Stimulated activated naive B cell treated with anti-CD40 and anti-IgM and Interleukin-4, amounts not matched to agents 10 μg/mL and 1 μg/mL and 100 μg/mL, for 72 hours (primary cell): ENCODE measurements around the gene VPS33B.
"Not testable (repeated sequence)": the region's sequence is repeated elsewhere in the genome, so short reads cannot be mapped to it uniquely, and the experiment has no call there.

Experiments used
- ATAC-seq, 2 donors: fragments of 150-1000 bp; cut with Tn5 transposase; replicated peaks; 2 replicates each; pipeline ENCODE4 v1.10.0; 2021; ENCODE audit warnings: moderate library complexity in 1 of 2
- DNase-seq: peaks from one replicate; pipeline ENCODE4 v3.0.0; 2021
- H3K27ac Mint-ChIP-seq: one replicate; pipeline ENCODE4 v1.8.0; 2022; ENCODE audit warnings: mild to moderate bottlenecking, mixed read lengths
- H3K27me3 Mint-ChIP-seq, 2 donors: one replicate each; pipeline ENCODE4 v1.8.0; 2022; ENCODE audit warnings: mixed read lengths in 2 of 2
- H3K36me3 Mint-ChIP-seq, 2 donors: one replicate each; pipeline ENCODE4 v1.8.0; 2022; ENCODE audit warnings: mixed read lengths in 2 of 2, mild to moderate bottlenecking in 1 of 2
- H3K4me1 Mint-ChIP-seq, 2 donors: one replicate each; pipeline ENCODE4 v1.8.0; 2022; ENCODE audit warnings: mixed read lengths in 2 of 2, mild to moderate bottlenecking in 1 of 2
- H3K4me3 Mint-ChIP-seq, 2 donors: one replicate each; pipeline ENCODE4 v1.8.0; 2022; ENCODE audit warnings: mild to moderate bottlenecking in 2 of 2, mixed read lengths in 2 of 2, moderate library complexity in 1 of 2
- H3K9me3 Mint-ChIP-seq, 2 donors: one replicate each; pipeline ENCODE4 v1.8.0; 2022; ENCODE audit warnings: mixed read lengths in 2 of 2, mild to moderate bottlenecking in 1 of 2

Gene VPS33B

GRCh38 chr15:91047545-91048199 is 25.3 kb upstream of the VPS33B start:
- Mint-ChIP-seq H3K27me3 (peaks cover 5 to 7% of the 10 kb centered on the region in 2 donors), H3K27ac (no peak overlapping the region), H3K36me3 (no peaks in the 10 kb centered on the region), H3K4me1 (peaks cover 10 to 25% of the 10 kb centered on the region in 2 donors), H3K4me3 (no peak overlapping the region), H3K9me3 (no peaks in the 10 kb centered on the region)
- no peak for ATAC-seq
- DNase-seq = no peak

- not testable (repeated sequence) for H3K27me3 Mint-ChIP-seq, H3K27ac Mint-ChIP-seq, DNase-seq, H3K9me3 Mint-ChIP-seq, H3K4me3 Mint-ChIP-seq, ATAC-seq, H3K36me3 Mint-ChIP-seq
- H3K4me1 Mint-ChIP-seq = peaks cover 10 to 25% of the 10 kb centered on the region in 2 donors
These were observed 23.7 kb upstream of the VPS33B start for GRCh38 chr15:91046056-91046455.

GRCh38 chr15:91045065-91045464 is 22.7 kb upstream of the VPS33B start:
- H3K27ac Mint-ChIP-seq = no peak overlapping the region

GRCh38 chr15:91043202-91043874 is 20.9 kb upstream of the VPS33B start:
- no peak for DNase-seq
- Mint-ChIP-seq H3K4me1 (peaks cover 7 to 11% of the 10 kb centered on the region in 2 donors), H3K36me3 (no peaks in the 10 kb centered on the region), H3K9me3 (no peaks in the 10 kb centered on the region), H3K4me3 (no peak overlapping the region), H3K27me3 (peaks cover 5 to 8% of the 10 kb centered on the region in 2 donors), H3K27ac (no peak overlapping the region)
- no peak for ATAC-seq

More at GRCh38 chr15:91045065-91045464, 22.7 kb upstream of the VPS33B start:
- Mint-ChIP-seq H3K27me3 (no peaks in the 10 kb centered on the region), H3K36me3 (no peaks in the 10 kb centered on the region), H3K9me3 (no peaks in the 10 kb centered on the region), H3K4me1 (peaks cover 10 to 25% of the 10 kb centered on the region in 2 donors), H3K4me3 (no peak overlapping the region)
- no peak for ATAC-seq
- no peak for DNase-seq

- DNase-seq (no peak), ATAC-seq (no peak)
- Mint-ChIP-seq H3K36me3 (no peaks in the 10 kb centered on the region), H3K4me1 (no peaks in the 10 kb centered on the region), H3K27me3 (peaks cover 8 to 10% of the 10 kb centered on the region in 2 donors), H3K27ac (no peak overlapping the region), H3K9me3 (no peaks in the 10 kb centered on the region), H3K4me3 (no peak overlapping the region)
These were observed 18.5 kb upstream of the VPS33B start for GRCh38 chr15:91040856-91041255.

- Mint-ChIP-seq H3K4me1 (no peaks in the 10 kb centered on the region), H3K9me3 (no peaks in the 10 kb centered on the region), H3K36me3 (no peaks in the 10 kb centered on the region), H3K4me3 (no peak overlapping the region), H3K27me3 (peaks cover 9 to 12% of the 10 kb centered on the region in 2 donors), H3K27ac (no peak overlapping the region)
- no peak for ATAC-seq
- no peak for DNase-seq
These were observed 17.6 kb upstream of the VPS33B start for GRCh38 chr15:91039996-91040395.

- peaks cover 7 to 13% of the 10 kb centered on the region in 2 donors for H3K27me3 Mint-ChIP-seq
- no peaks in the 10 kb centered on the region for H3K9me3 Mint-ChIP-seq
- H3K36me3 Mint-ChIP-seq = no peaks in the 10 kb centered on the region
- peak overlapping the region in 1 of 2 donors; percentile 46 for H3K4me3 Mint-ChIP-seq
- ATAC-seq (peak; percentile 68 to 74), DNase-seq (peak; percentile 13)
- no peak overlapping the region for H3K27ac Mint-ChIP-seq
- H3K4me1 Mint-ChIP-seq = peaks cover 4 to 10% of the 10 kb centered on the region in 2 donors
These were observed 10.8 kb upstream of the VPS33B start for GRCh38 chr15:91032919-91033803.

GRCh38 chr15:91031796-91032195 is 9.4 kb upstream of the VPS33B start:
- Mint-ChIP-seq H3K4me1 (peaks cover 4 to 10% of the 10 kb centered on the region in 2 donors), H3K27ac (no peak overlapping the region)
- no peak for ATAC-seq

GRCh38 chr15:91027677-91028076 is 5.3 kb upstream of the VPS33B start:
- no peak for DNase-seq
- Mint-ChIP-seq H3K4me1 (peaks cover 1 to 10% of the 10 kb centered on the region in 2 donors), H3K9me3 (no peaks in the 10 kb centered on the region), H3K27ac (no peak overlapping the region), H3K36me3 (no peaks in the 10 kb centered on the region), H3K4me3 (no peak overlapping the region), H3K27me3 (no peaks in the 10 kb centered on the region)
- ATAC-seq = no peak

More at GRCh38 chr15:91031796-91032195, 9.4 kb upstream of the VPS33B start:
- no peaks in the 10 kb centered on the region for H3K36me3 Mint-ChIP-seq
- no peaks in the 10 kb centered on the region for H3K9me3 Mint-ChIP-seq
- H3K4me3 Mint-ChIP-seq = no peak overlapping the region
- DNase-seq = no peak
- peaks cover 7 to 10% of the 10 kb centered on the region in 2 donors for H3K27me3 Mint-ChIP-seq

- H3K27me3 Mint-ChIP-seq = no peaks in the 10 kb centered on the region
- peaks cover 15 to 30% of the 10 kb centered on the region in 2 donors for H3K4me1 Mint-ChIP-seq
- ATAC-seq (no peak), DNase-seq (no peak)
- H3K4me3 Mint-ChIP-seq = no peak overlapping the region
- peaks cover 6% of the 10 kb centered on the region in 2 donors for H3K36me3 Mint-ChIP-seq
- no peaks in the 10 kb centered on the region for H3K9me3 Mint-ChIP-seq
- no peak overlapping the region for H3K27ac Mint-ChIP-seq
These were observed 1.3 kb upstream of the VPS33B start for GRCh38 chr15:91023720-91024119.

- Mint-ChIP-seq H3K27ac (peak overlapping the region; percentile 94), H3K9me3 (no peaks in the 10 kb centered on the region), H3K36me3 (peaks cover 12 to 14% of the 10 kb centered on the region in 2 donors), H3K27me3 (no peaks in the 10 kb centered on the region), H3K4me1 (peaks cover 22 to 40% of the 10 kb centered on the region in 2 donors), H3K4me3 (peak overlapping the region; percentile 88 to 91)
- ATAC-seq = no peak
- no peak for DNase-seq
These were observed 387 bp upstream of the VPS33B start for GRCh38 chr15:91022832-91023129.

- Mint-ChIP-seq H3K27me3 (no peaks in the 10 kb centered on the region), H3K4me3 (peak overlapping the region; percentile 88 to 91), H3K4me1 (peaks cover 27 to 43% of the 10 kb centered on the region in 2 donors), H3K27ac (peak overlapping the region; percentile 94), H3K36me3 (peaks cover 16 to 21% of the 10 kb centered on the region in 2 donors), H3K9me3 (no peaks in the 10 kb centered on the region)
- DNase-seq (no peak), ATAC-seq (peak in 1 of 2 donors; percentile 2)
These were observed 799 bp downstream of the VPS33B start for GRCh38 chr15:91021516-91022074.

GRCh38 chr15:91018158-91018557 is 4.2 kb downstream of the VPS33B start:
- DNase-seq (no peak), ATAC-seq (peak in 1 of 2 donors; percentile 34)
- Mint-ChIP-seq H3K27me3 (no peaks in the 10 kb centered on the region), H3K36me3 (peaks cover 23 to 28% of the 10 kb centered on the region in 2 donors), H3K27ac (peak overlapping the region; percentile 15), H3K4me3 (peak overlapping the region in 1 of 2 donors; percentile 7), H3K4me1 (peaks cover 27 to 40% of the 10 kb centered on the region in 2 donors), H3K9me3 (no peaks in the 10 kb centered on the region)

GRCh38 chr15:91017716-91018115 is 4.7 kb downstream of the VPS33B start:
- ATAC-seq (no peak), DNase-seq (no peak)
- no peaks in the 10 kb centered on the region for H3K9me3 Mint-ChIP-seq
- H3K27me3 Mint-ChIP-seq = no peaks in the 10 kb centered on the region
- no peak overlapping the region for H3K27ac Mint-ChIP-seq
- no peak overlapping the region for H3K4me3 Mint-ChIP-seq
- peaks cover 23 to 31% of the 10 kb centered on the region in 2 donors for H3K36me3 Mint-ChIP-seq
- H3K4me1 Mint-ChIP-seq = peaks cover 26 to 38% of the 10 kb centered on the region in 2 donors
